Stimulated activated CD4-positive, alpha-beta T cell treated with anti-CD3 and anti-CD28 coated beads, Interleukin-1b, Interleukin-23, amount 100 ng/mL, for 48 hours (primary cell): ENCODE measurements around the gene NME3.

Experiments
- DNase-seq: peaks from one replicate; pipeline ENCODE4 v3.0.0-alpha.2; 2020

Gene NME3

DNA sequence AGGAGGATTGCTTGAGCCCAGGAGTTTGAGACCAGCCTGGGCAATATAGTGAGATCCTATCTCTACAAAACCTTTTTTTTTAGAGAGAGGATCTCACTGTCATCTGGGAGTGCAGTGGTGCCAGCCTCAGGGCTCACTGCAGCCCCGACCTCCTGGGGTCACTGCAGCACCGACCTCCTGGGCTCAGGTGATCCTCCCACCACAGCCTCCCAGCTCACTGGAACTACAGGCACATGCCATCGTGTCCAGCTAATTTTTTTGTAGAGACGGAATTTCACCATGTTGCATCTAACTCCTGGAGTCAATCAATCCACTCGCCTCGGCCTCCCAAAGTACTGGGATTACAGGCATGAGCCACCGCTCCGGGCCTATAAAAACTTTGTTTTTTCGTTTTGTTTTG, 50.0 kb downstream of the NME3 start:
- DNase-seq: no peak
